GM19455 (cell line): ENCODE data around the gene ARHGEF38.

Experiments used
- ATAC-seq: cut with Tn5 transposase; IDR thresholded peaks from one replicate; pipeline ENCODE4 v1.9.1; 2021; ENCODE audit not compliant: unreplicated experiment

ARHGEF38 gene

DNA sequence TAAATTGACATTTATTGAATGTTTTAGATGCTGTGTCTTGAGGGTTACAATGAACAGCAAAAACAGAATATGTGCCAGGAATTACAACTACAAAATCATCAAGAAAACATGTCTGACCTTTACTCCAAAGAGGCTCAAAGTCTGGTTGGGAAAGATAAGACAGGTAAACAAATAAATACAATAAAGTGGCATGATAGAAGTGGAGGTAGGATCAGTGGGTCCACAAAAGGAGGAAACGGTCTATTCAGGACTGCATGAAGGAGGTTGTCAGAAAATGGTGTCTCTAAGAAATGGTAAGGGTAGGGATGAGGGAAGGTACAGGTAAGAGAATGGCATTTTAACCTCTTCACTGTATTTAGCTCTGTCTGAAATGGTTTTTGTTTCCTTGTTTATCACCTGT lies 3.8 kb downstream of the ARHGEF38 start:
- no peak for ATAC-seq

DNA sequence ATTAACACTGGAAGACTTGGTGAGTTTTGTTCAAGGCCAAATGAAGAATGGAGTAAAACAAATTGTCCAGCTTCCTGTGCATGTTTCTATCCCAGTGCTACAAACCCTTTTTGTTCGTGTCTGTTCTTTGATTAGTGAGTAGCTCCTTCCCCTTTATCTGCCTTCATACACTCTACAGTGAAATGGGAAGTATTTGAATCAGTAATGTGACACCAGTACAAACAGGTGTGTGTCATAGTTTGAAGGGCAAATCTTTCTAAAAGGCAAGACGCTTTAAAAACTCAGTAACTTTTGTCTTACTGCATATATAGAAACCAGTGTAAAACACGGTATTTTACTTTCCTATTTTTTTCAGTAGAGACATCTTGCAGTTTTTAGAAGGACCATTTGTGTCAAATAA lies 5.9 kb downstream of the ARHGEF38 start:
- no peak for ATAC-seq

GRCh38 chr4:105560421-105560848 lies 8.0 kb downstream of the ARHGEF38 start:
- ATAC-seq: no peak

DNA sequence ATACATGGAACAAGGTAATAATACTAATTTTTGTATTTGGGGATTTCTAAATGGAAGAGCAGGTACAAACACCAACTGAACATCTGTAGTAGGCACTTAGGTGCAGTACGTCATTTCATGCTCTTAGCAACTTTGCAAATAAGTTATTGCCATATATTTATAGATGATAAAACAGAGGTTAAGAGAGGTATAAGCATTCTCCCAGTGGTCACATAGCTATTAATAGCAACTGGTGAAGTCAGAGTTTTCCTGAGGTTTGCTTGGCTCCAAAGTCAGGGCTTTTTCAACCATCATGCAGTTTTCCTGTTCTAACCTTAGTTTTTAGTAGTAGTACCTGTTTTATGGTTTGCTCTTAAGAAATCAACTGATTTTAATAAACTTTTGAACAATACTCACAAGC lies 10.9 kb downstream of the ARHGEF38 start:
- no peak for ATAC-seq

GRCh38 chr4:105568584-105568983 lies 16.2 kb downstream of the ARHGEF38 start:
- no peak for ATAC-seq

DNA sequence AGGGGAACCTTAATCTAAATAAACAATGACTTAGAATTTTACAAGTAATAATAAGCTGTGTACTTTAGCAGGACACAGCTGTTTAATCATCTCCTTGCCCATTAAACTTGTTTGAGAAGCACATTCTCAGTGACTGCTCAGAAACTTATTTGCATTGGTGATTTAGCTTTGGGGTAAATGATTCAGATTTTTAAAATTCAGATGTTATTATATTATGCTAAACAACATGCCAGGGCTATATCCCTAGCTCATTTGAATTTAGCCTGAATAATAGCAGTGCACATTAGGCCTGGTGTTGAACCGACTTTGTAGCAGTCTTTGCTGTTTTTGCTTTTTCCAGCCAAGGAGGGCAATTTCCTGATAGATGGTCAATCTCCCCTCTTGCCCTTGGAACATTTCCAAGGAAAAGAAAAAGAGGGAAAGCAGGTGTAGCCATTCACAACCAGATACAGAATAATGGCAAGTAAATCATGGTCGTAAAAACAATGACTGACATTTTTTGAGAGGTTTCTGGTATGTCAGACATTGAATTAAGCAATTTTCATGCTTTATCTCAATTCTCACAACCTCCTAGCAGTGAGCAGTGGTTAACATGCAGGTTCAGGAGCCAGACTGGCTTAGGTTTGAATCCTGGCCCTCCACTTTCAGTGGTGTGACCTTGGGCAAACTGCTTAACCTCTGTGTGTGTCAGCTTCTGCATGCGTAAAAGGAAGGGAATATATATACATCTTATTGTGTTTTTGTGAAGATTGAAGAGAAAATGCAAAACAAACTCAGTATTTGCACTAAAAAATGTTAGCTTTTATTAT lies 16.8 kb downstream of the ARHGEF38 start:
- ATAC-seq: no peak

GRCh38 chr4:105569866-105570236 lies 17.4 kb downstream of the ARHGEF38 start:
- no peak for ATAC-seq

DNA sequence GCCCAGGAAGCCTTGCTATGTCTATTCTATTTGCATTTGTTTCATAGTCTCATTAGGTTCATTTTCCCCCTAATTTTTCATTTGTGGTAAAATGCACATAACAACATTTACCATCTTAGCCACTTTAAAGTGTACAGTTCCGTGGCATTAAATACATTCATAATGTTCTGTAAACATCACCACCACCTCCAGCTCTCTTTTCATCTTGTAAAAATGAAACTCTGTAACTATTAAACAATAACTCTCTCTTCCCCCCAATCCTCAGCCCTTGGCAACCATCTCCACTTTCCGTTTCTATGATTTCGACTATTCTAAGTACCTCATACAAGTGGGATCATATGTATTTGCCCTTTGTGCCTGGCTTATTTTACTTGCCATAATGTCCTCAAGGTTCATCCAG lies 19.9 kb downstream of the ARHGEF38 start:
- ATAC-seq: no peak

DNA sequence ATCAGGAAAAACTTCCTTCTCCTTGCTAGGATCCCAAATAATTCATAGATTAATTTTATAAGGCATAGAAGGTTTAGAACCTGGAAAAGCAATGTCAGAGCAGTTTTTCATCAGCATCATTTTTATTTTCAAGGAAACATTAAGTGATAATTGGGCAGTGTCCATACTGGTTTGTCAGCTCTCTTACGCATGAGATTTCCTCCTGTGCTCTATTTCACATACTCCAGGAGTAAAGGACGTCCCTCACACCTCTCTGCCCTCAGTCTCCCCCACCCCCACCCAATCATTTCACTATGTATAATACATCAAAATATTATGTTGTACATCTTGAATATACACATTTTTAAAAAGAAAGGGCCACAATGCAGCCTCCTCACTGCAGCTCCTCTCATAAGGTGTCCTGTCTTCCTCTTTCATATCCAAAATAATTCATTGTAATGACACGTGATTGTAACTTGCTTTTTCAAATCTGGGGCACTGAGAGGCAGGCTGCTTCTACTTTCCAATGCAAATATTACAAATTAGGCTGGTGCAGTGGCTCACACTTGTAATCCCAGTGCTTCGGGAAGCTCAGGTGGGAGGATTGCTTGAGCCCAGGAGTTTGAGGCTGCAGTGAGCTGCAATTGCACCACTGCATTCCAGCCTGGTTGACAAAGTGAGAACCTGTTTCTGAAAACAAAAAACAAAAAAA lies 34.4 kb downstream of the ARHGEF38 start:
- ATAC-seq: no peak

GRCh38 chr4:105587841-105588240 lies 35.4 kb downstream of the ARHGEF38 start:
- ATAC-seq: no peak

DNA sequence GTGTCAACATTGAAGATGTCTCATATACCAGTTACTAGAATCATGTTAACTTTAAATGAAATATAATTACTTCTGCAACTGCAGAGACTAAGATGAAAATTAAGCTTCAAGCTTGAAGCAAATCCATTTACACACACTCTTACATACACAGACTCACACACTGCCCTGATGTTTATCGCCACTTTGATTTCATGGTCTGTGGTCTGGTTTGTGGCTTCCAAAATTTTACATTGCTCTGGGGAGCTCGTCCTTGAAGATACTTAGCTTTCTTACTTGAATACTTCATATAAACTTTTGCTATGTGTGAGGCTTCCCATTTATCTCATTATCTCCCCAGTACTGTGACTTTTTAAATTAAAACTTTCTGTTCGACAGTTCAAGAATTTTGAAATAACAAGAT lies 35.8 kb downstream of the ARHGEF38 start:
- no peak for ATAC-seq

DNA sequence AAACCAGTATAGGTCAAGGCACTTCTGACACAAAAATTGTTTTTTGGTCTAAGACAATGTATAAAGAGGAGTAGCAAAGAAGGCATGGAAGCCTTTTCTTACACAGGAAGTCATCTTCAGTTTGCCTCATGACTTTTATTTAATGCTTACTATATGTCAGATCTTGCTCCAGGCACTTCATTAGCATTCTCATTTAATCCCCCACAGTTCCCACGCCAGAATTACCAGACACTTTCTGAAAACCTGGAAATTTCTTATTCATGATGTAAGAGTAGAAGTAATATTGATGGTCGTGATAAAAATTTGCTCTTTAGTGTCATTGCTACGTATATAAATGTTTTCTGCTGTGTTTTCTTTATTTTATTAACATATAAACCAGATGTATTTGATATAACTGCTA lies 39.2 kb downstream of the ARHGEF38 start:
- ATAC-seq: no peak

DNA sequence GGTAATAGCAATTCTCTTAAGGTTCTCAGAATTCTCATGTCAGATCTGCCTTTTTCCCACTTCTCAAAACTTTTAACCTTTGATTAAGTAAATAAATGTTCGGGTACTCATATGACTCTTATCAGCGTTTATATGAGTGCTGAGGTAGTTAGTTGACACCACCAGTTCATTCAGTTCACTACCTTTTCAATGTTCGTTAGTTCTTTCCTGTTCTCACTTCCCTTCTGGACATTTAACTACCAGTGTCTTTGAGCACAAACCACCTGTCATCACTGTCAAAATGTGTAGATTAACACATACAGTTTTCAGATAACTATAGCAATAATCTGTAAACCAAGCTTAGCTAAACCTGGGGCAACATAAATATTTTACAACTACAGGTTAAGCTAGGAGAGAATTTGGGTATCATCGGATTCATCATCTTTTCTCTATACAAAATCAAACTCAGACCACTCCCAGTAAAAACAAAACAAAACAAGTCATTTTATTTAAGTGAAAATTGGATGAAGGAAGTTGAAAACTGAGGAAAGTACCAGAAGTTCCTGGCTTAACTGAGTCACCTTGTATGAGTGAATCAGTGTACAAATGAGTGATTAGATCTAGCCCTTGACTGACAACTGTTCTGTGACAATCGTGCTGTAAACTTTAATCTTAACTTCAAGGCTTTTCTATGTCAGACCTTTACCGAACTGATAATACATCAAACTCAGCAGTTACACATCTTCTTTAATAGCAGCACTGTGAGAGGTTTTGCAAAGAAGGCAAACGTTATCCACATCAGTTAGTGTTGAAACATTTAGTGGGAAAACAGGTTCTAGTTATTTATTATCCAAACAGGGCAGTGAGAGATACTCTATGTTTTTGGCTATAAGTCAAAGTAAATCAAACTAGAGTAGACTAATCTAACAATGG lies 41.9 kb downstream of the ARHGEF38 start:
- peak; percentile 77 for ATAC-seq

GRCh38 chr4:105596684-105597083 lies 44.3 kb downstream of the ARHGEF38 start:
- ATAC-seq: no peak

DNA sequence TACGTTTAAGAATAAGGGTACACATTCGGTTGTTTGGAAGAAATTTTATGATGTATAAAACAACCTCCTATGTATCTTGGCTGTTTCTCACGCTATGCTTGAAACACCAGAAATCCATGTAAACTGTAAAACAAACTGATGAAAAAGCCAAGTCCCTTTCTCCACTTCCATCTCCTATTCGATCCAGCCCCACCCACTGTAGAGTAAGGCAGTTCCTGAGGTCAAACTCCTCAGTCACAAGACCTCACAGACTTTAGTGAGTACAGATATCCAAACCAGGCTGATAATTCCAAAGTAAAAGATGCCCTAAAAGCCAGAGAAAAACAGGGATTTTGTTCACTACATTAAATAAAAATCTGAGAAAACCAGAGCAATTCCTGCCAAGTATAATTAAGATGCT lies 45.6 kb downstream of the ARHGEF38 start:
- no peak for ATAC-seq

DNA sequence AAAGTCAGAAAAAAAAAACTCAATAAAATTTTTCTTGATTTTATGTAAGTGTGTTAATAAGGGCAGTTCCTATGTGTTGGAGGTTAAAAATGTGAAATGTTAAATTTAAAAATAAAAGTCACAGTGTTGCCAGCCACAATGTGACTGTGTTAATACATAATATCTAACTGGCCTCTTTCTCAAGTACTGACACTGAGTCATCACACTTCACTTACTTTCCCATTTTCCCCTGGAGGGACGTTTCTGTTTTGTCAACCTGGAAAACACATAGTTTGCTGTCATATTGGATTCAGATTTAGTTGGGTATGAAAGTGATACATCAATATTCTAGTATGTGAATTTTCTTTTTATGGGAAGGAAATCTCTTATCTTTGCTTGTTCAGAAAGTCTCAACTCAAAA lies 46.4 kb downstream of the ARHGEF38 start:
- ATAC-seq: no peak

GRCh38 chr4:105599482-105599881 lies 47.1 kb downstream of the ARHGEF38 start:
- no peak for ATAC-seq

DNA sequence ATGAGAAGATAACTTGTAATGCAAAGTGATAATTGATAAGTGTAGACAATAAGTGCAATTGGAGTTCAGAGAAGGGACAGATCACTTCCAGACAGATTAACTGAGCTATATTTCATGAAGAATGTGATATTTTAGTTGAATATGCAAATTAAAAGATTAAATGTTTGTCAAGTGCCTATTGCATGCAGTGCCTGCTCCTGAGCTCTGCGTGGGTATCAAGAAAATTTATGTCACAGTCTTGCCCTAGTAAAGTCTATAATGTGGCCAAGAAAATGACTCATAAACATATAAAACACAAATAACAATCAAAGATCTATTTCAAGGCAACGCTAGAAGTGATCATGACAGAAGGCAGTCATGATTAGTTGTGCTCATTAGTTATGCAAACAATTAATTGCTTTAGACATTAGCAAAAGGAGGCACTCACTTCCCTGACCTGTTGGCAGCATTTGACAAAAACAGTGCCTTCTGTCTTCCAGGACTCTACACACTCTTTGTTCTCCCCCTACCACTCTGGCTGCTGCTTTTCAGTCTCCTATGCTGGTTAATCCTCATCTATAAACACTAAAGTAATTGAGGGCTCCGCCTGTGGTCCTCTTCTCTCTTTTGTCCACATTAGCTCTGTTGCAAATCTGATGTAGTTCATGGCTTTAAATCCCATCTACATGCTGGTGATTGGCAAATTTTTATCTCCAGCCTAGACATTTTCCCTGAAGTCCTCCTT lies 47.7 kb downstream of the ARHGEF38 start:
- no peak for ATAC-seq

DNA sequence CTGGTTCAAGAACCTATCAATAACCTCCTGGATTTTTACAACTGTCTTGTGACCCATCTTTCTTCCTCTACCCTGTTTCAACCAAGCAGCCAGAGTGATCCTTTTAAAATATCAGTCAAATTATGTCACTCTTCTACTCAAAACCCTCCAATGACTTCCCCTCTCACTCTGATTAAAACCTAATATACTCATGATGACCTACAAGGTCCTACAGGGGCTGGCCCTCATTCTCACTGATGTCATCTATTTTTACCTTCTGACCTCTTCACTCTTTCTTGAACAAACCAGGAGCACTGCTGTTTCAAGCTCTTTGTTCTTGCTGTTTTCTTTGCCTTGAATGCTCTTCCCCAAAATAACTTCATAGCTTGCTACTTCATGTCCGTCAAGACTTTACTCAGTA lies 48.5 kb downstream of the ARHGEF38 start:
- ATAC-seq: no peak

DNA sequence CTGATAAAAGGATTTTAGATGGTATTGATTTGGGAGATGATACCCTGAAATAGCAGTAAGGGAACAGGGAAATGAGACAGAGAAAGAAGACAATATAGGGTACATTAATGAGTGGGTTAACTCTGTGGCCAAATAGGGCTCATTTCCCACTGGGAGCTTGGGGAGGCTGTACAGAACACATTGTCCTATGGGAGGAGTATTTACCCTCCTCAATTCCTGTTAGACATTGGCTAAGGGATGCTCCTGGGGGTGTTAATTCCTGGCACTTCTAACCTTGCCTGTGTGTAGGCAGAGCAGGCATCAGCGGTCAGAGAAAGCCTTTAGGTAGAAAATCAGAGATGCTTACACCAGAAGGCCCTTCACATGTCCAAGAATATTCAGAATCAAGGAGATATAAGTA lies 49.0 kb downstream of the ARHGEF38 start:
- no peak for ATAC-seq

DNA sequence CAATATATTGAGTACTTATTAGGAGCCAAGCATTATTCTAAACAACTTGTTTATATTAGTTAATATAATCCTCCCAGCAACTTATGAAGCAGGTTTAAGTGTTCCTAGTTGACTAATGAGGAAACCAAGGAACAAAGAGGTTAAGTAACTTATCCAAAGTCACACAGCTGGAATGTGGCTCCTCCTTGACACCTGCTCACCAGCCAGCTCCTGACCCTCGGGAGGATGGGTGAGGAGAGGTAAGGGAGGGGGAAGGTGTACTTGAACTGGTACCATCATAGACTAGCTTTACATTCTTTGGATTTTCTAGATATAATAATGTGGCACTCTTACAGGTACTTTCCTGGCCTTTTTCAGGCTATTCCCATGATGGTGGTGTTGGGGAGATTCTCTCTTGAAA lies 50.7 kb downstream of the ARHGEF38 start:
- ATAC-seq: no peak
